ENCODE results near the gene DISP1. TPM values are rescaled to one million over a fixed set of nuclear protein-coding genes. Genes with fewer than 3 reads are reported as not detected.

DISP1 gene
- total RNA-seq, 1 experiment from 2014 or later = 1.2 TPM

DNA sequence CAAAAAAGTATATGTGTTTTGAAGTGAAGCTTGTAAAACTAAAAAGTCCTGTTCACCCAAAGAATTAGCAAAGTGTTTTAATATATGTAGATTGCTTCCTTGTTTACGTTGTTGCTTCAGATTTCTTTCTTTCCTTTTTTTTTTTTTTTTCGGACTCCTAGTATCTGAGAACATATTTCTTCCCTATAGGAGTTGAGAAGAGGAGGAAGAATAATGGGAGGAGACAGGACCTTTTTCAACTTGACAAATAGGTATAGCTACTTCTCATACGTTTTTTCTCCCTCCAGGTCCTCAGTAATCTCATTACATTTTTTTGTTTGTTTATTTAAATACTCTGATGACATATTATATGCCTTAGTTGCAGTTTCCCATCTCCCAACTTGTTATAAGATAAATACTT is 8.9 kb downstream of the DISP1 start:
- Histone ChIP-seq H3K27ac (ENCODE audit: low read length) (no peak overlapping the region), H3K4me2 (ENCODE audit: low read depth, low read length, poor library complexity, severe bottlenecking) (no peak overlapping the region), H3K27me3 (ENCODE audit: low read length) (no peaks in the 10 kb centered on the region), H4K20me1 (ENCODE audit: insufficient read depth, low read depth, low read length) (peaks cover 23% of the 10 kb centered on the region; the same call in 1 of the 2 replicates), H3K4me1 (ENCODE audit: low read length) (no peaks in the 10 kb centered on the region), H3K9me3 (ENCODE audit: low read length) (no peaks in the 10 kb centered on the region), H3K36me3 (ENCODE audit: insufficient read depth, low read length) (no peaks in the 10 kb centered on the region), H3K9ac (ENCODE audit: low read length) (no peak overlapping the region), H3K9me2 (replicated peaks; ENCODE audit: insufficient read depth, low read length) (no peaks in the 10 kb centered on the region), H3K4me3 (ENCODE audit: low read length) (no peak overlapping the region), H2AFZ (ENCODE audit: low read length) (no peak overlapping the region), H3K79me2 (ENCODE audit: low read length) (0 out of 2 replicates have a peak, but pooled peaks cover 4% of the 10 kb centered on the region)
- DNase-seq = no peak

DNA sequence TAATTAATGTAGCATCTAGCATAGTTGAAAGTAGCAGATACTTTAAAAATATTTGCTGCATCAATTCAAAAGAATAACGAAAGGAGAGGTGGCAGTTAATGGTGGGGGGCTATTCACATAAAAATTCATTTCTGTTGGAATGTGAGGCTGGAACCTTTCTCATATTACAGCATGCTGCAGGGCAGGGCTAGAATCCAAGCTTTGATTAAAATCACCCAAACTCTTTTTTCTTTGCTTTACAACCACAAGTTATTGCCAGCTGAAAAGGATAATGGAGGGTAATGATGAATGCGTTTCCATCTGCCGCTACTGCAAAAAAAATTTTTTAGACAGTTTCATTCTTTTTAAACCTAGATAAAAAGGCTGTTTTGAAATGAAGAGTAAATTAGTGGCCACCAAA is 9.8 kb downstream of the DISP1 start:
- H4K20me1 ChIP-seq (ENCODE audit: insufficient read depth, low read depth, low read length) = peaks cover 20% of the 10 kb centered on the region; the same call in 1 of the 2 replicates
- H3K9me2 ChIP-seq (replicated peaks; ENCODE audit: insufficient read depth, low read length) = no peaks in the 10 kb centered on the region

DNA sequence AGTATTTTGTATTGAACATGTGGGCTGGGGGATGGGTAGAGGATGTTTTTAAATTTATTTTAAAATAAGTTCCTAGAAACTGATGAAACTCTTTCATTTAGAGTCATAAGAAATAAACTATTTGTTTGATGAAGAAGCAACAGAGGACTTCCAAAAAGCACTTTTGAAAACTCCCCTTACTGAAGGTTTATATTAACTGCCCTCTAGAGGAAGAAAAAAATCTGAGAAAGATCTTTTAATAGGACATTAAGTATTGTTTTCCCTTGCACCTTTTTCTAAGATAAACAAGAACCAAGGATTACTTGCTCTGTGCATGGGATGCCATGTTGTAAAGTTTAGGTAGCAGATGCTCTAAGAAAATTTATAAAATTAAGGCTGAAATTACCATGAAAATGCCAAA is 14.1 kb downstream of the DISP1 start:
- peak; percentile 46 for DNase-seq
- no peaks in the 10 kb centered on the region for H3K9me2 ChIP-seq (replicated peaks; ENCODE audit: insufficient read depth, low read length)
- no peak overlapping the region for H3K27ac ChIP-seq (ENCODE audit: low read length)
- H3K9ac ChIP-seq (ENCODE audit: low read length) = no peak overlapping the region
- no peak overlapping the region for H3K4me3 ChIP-seq (ENCODE audit: low read length)
- peaks cover 6% of the 10 kb centered on the region; the same call in 1 of the 2 replicates for H4K20me1 ChIP-seq (ENCODE audit: insufficient read depth, low read depth, low read length)
- no peaks in the 10 kb centered on the region for H3K9me3 ChIP-seq (ENCODE audit: low read length)
- H3K36me3 ChIP-seq (ENCODE audit: insufficient read depth, low read length) = no peaks in the 10 kb centered on the region
- no peaks in the 10 kb centered on the region for H3K4me1 ChIP-seq (ENCODE audit: low read length)
- H3K27me3 ChIP-seq (ENCODE audit: low read length) = no peaks in the 10 kb centered on the region
- H3K4me2 ChIP-seq (ENCODE audit: low read depth, low read length, poor library complexity, severe bottlenecking) = no peak overlapping the region
- no peak overlapping the region for H2AFZ ChIP-seq (ENCODE audit: low read length)
- no peaks in the 10 kb centered on the region for H3K79me2 ChIP-seq (ENCODE audit: low read length)

More for the DNA sequence above, 9.8 kb downstream of the DISP1 start:
- Histone ChIP-seq H3K27ac (ENCODE audit: low read length) (no peak overlapping the region), H3K79me2 (ENCODE audit: low read length) (0 out of 2 replicates have a peak, but pooled peaks cover 4% of the 10 kb centered on the region), H3K4me1 (ENCODE audit: low read length) (no peaks in the 10 kb centered on the region), H3K4me3 (ENCODE audit: low read length) (no peak overlapping the region), H3K36me3 (ENCODE audit: insufficient read depth, low read length) (no peaks in the 10 kb centered on the region), H3K27me3 (ENCODE audit: low read length) (no peaks in the 10 kb centered on the region), H3K9ac (ENCODE audit: low read length) (no peak overlapping the region), H3K9me3 (ENCODE audit: low read length) (no peaks in the 10 kb centered on the region), H2AFZ (ENCODE audit: low read length) (no peak overlapping the region), H3K4me2 (ENCODE audit: low read depth, low read length, poor library complexity, severe bottlenecking) (no peak overlapping the region)
- no peak for DNase-seq

DNA sequence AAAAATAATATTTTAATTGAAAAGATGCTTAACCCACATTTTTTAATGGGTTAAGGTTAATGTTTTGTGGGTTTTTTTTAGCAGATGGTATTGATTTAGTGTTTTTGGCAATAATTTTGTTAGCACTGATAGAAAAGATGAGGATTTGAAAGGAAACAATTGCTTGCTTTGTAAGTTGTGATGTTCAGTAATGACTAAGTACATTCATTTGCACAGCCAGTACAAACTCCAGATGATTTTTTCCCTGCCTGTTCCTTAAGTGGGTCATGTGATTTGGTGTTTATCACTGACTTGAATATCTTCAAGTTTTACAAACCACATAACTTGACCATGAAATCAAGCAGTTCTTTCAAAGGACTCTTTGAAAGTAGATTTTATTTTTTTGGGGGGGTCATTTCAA is 15.0 kb downstream of the DISP1 start:
- no peak overlapping the region for H3K4me3 ChIP-seq (ENCODE audit: low read length)
- DNase-seq = no peak
- no peak overlapping the region for H3K27ac ChIP-seq (ENCODE audit: low read length)
- no peaks in the 10 kb centered on the region for H3K9me3 ChIP-seq (ENCODE audit: low read length)
- no peak overlapping the region for H2AFZ ChIP-seq (ENCODE audit: low read length)
- H3K36me3 ChIP-seq (ENCODE audit: insufficient read depth, low read length) = no peaks in the 10 kb centered on the region
- no peak overlapping the region for H3K9ac ChIP-seq (ENCODE audit: low read length)
- no peaks in the 10 kb centered on the region for H3K27me3 ChIP-seq (ENCODE audit: low read length)
- H4K20me1 ChIP-seq (ENCODE audit: insufficient read depth, low read depth, low read length) = peaks cover 6% of the 10 kb centered on the region; the same call in 1 of the 2 replicates
- H3K79me2 ChIP-seq (ENCODE audit: low read length) = no peaks in the 10 kb centered on the region
- H3K4me2 ChIP-seq (ENCODE audit: low read depth, low read length, poor library complexity, severe bottlenecking) = no peak overlapping the region
- H3K9me2 ChIP-seq (replicated peaks; ENCODE audit: insufficient read depth, low read length) = no peaks in the 10 kb centered on the region
- no peaks in the 10 kb centered on the region for H3K4me1 ChIP-seq (ENCODE audit: low read length)

DNA sequence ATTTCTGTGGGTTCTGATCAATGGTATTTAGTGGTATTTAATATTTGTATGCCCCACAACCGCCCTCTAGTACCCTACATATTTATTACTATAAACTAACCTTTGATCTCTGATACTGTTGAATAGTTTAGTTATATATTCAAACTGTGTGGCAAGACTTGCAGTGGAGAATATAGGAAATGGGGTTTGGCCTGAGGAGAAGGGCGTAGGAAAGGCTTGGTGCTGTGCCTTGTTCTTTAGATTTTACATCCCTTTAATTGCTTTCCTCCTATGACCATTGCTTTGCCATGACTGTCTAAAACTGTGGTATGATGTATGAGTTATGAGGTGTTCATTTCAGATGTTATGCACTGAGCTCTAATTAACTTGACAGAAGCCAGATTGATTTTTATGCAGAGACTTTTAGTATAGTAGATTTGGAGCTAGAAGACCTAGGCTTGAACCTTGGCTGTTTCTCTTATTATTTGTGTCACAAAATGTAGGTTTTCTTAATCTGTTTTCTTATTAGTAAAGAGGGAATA is 18.6 kb downstream of the DISP1 start:
- Histone ChIP-seq H2AFZ (ENCODE audit: low read length) (no peak overlapping the region), H3K9ac (ENCODE audit: low read length) (no peak overlapping the region), H3K4me2 (ENCODE audit: low read depth, low read length, poor library complexity, severe bottlenecking) (no peak overlapping the region), H3K4me3 (ENCODE audit: low read length) (no peak overlapping the region), H3K79me2 (ENCODE audit: low read length) (no peaks in the 10 kb centered on the region), H3K27me3 (ENCODE audit: low read length) (no peaks in the 10 kb centered on the region), H3K27ac (ENCODE audit: low read length) (no peak overlapping the region), H3K4me1 (ENCODE audit: low read length) (no peaks in the 10 kb centered on the region), H4K20me1 (ENCODE audit: insufficient read depth, low read depth, low read length) (peaks cover 1% of the 10 kb centered on the region; the same call in 1 of the 2 replicates), H3K9me2 (replicated peaks; ENCODE audit: insufficient read depth, low read length) (no peaks in the 10 kb centered on the region), H3K9me3 (ENCODE audit: low read length) (no peaks in the 10 kb centered on the region), H3K36me3 (ENCODE audit: insufficient read depth, low read length) (no peaks in the 10 kb centered on the region)
- DNase-seq = no peak

DNA sequence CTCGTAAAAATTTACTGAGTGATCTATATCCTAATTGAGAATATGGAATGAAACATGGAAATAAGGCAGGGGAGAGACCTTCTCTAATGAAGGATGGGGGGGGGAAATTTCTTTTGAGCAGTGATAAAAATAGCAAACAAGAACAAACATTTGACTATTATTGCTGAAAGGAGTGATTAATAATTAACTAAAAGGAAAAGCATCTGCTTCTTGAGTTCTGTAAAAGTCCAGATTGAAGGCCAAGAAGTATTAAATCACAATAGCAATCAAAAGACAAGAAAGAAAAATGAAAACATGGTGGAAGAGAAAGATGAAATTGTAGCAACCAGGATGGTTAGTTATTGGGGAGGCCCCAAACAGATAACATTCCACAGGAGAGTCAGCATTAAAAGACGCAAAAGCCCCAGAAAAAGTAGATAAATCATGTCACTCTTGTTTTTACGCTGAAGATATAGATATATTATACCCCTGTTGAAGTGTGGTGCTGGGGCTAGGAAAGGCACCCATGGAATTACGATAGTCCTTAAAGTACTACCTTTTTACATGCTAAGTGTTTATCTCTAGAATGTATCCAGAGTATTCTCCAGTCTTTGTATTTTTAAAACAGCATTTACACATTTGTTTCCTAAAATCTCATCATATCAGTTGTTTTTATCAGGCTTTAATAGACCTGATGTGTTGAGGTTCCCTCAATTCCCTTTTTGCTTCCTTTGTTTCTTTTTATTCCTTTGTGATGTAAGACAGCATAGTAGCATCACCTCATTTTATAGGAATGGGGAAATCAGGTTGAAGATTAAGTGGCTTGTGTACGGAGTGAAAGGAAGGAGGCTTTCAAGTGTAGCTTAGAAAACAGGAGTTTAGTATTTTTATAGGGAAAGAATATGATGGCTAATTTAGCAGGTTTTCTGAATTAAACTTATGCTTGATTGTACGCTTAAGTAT is 28.9 kb downstream of the DISP1 start:
- Histone ChIP-seq H3K4me3 (ENCODE audit: low read length) (no peak overlapping the region), H2AFZ (ENCODE audit: low read length) (no peak overlapping the region), H3K27me3 (ENCODE audit: low read length) (no peaks in the 10 kb centered on the region), H3K4me2 (ENCODE audit: low read depth, low read length, poor library complexity, severe bottlenecking) (no peak overlapping the region), H3K4me1 (ENCODE audit: low read length) (no peaks in the 10 kb centered on the region), H3K9me2 (replicated peaks; ENCODE audit: insufficient read depth, low read length) (no peaks in the 10 kb centered on the region), H3K79me2 (ENCODE audit: low read length) (no peaks in the 10 kb centered on the region), H3K27ac (ENCODE audit: low read length) (no peak overlapping the region), H4K20me1 (ENCODE audit: insufficient read depth, low read depth, low read length) (peaks cover 6% of the 10 kb centered on the region; the same call in 1 of the 2 replicates), H3K36me3 (ENCODE audit: insufficient read depth, low read length) (no peaks in the 10 kb centered on the region), H3K9me3 (ENCODE audit: low read length) (no peaks in the 10 kb centered on the region), H3K9ac (ENCODE audit: low read length) (no peak overlapping the region)
- DNase-seq = no peak

DNA sequence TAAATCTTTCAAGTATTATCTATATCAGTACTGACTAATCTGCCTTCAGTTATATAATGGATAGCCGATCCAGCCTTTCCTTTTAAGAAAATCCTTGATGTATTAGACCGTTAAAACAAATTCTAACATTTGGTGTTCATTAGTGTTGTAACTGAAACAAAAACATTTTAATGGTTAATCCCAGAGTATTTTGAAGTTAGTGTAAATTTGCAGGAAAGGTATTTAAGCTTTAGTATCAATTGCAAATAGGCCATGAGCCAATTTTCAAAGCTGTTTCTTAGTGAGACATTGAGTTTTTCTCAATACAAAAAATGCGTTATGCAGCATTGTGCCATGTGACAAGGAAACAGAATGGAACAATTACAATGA is 29.6 kb downstream of the DISP1 start:
- Histone ChIP-seq H3K9me3 (ENCODE audit: low read length) (no peaks in the 10 kb centered on the region), H3K36me3 (ENCODE audit: insufficient read depth, low read length) (no peaks in the 10 kb centered on the region), H3K9me2 (replicated peaks; ENCODE audit: insufficient read depth, low read length) (no peaks in the 10 kb centered on the region), H3K79me2 (ENCODE audit: low read length) (no peaks in the 10 kb centered on the region), H3K4me1 (ENCODE audit: low read length) (no peaks in the 10 kb centered on the region), H3K9ac (ENCODE audit: low read length) (no peak overlapping the region), H3K4me2 (ENCODE audit: low read depth, low read length, poor library complexity, severe bottlenecking) (no peak overlapping the region), H3K4me3 (ENCODE audit: low read length) (no peak overlapping the region), H3K27me3 (ENCODE audit: low read length) (no peaks in the 10 kb centered on the region), H4K20me1 (ENCODE audit: insufficient read depth, low read depth, low read length) (peaks cover 6% of the 10 kb centered on the region; the same call in 1 of the 2 replicates), H3K27ac (ENCODE audit: low read length) (no peak overlapping the region), H2AFZ (ENCODE audit: low read length) (no peak overlapping the region)
- no peak for DNase-seq

DNA sequence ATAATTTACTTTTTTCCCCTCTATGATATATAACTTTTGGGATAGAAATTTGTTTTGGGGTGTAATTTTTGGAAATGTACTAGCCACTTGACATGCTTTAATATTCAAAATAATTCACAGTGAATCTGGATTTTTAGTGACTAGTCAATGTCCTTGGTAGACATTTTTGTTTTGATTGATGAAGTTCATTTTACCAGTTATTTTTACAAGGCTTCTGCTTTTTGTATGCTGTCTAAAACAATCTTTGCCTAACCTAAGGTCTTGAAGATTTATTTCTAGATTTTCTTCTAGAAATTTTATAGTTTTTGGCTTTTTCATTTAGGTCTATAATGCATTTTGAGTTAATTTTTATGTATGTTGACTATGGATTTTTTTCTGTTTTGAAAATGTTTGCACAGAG is 30.9 kb downstream of the DISP1 start:
- Histone ChIP-seq H3K27me3 (ENCODE audit: low read length) (no peaks in the 10 kb centered on the region), H3K36me3 (ENCODE audit: insufficient read depth, low read length) (no peaks in the 10 kb centered on the region), H3K9ac (ENCODE audit: low read length) (no peak overlapping the region), H3K4me3 (ENCODE audit: low read length) (no peak overlapping the region), H3K4me2 (ENCODE audit: low read depth, low read length, poor library complexity, severe bottlenecking) (no peak overlapping the region), H3K4me1 (ENCODE audit: low read length) (no peaks in the 10 kb centered on the region), H3K79me2 (ENCODE audit: low read length) (no peaks in the 10 kb centered on the region), H3K27ac (ENCODE audit: low read length) (no peak overlapping the region), H3K9me2 (replicated peaks; ENCODE audit: insufficient read depth, low read length) (no peaks in the 10 kb centered on the region), H3K9me3 (ENCODE audit: low read length) (no peaks in the 10 kb centered on the region), H4K20me1 (ENCODE audit: insufficient read depth, low read depth, low read length) (peaks cover 6% of the 10 kb centered on the region; the same call in 1 of the 2 replicates), H2AFZ (ENCODE audit: low read length) (no peak overlapping the region)
- no peak for DNase-seq
